WTC11 (cell line): ENCODE results near the gene NTN1. TPM values are rescaled to one million over a fixed set of nuclear protein-coding genes. Genes with fewer than 3 reads are reported as not detected.

Source experiments
- ATAC-seq: fragments of 200-7000 bp; cut with Tn5 transposase; 2 replicates; pipeline ENCODE4 v1.10.0; 2021; ENCODE audit warnings: mild to moderate bottlenecking, moderate library complexity
- CTCF ChIA-PET: fragments of 300-600 bp; sonication (Branson Sonifier 250); formaldehyde crosslinking; loops from one replicate; lab custom pipeline; 2021; ENCODE audit warnings: antibody characterized with exemption; lab: Charles Lee
- POLR2A ChIA-PET: fragments of 350-600 bp; sonication (Branson Sonifier 250); formaldehyde crosslinking; loops from one replicate; lab custom pipeline; 2021; ENCODE audit warnings: antibody characterized with exemption; lab: Charles Lee
- DNase-seq: peaks from one replicate; pipeline ENCODE4 v3.0.0; 2021; ENCODE audit warnings: low spot score
- H3K27ac Mint-ChIP-seq: 2 replicates; pipeline ENCODE4 v1.8.0; 2021; ENCODE audit warnings: mixed read lengths
- H3K27me3 Mint-ChIP-seq: 2 replicates; pipeline ENCODE4 v1.8.0; 2021; ENCODE audit warnings: low read depth, mild to moderate bottlenecking, moderate library complexity, mixed read lengths
- H3K36me3 Mint-ChIP-seq: 2 replicates; pipeline ENCODE4 v1.8.0; 2021; ENCODE audit warnings: mixed read lengths
- H3K4me1 Mint-ChIP-seq: 2 replicates; pipeline ENCODE4 v1.8.0; 2022; ENCODE audit warnings: mixed read lengths
- H3K4me3 Mint-ChIP-seq: 2 replicates; pipeline ENCODE4 v1.8.0; 2021; ENCODE audit warnings: mild to moderate bottlenecking, moderate library complexity, mixed read lengths
- H3K9me3 Mint-ChIP-seq: 2 replicates; pipeline ENCODE4 v1.8.0; 2021; ENCODE audit warnings: mixed read lengths
- AFF4 ChIP-seq: sonication (generic); formaldehyde crosslinking; IDR thresholded peaks from 2 replicates; pipeline ENCODE4 v1.8.1; 2023; ENCODE audit warnings: mild to moderate bottlenecking, missing genetic modification reagents, borderline replicate concordance
- ATF2 ChIP-seq: sonication (generic); formaldehyde crosslinking; IDR thresholded peaks from 2 replicates; pipeline ENCODE4 v1.8.1; 2022; ENCODE audit warnings: low read depth, missing genetic modification reagents, borderline replicate concordance
- ATF3 ChIP-seq: sonication (generic); formaldehyde crosslinking; conservative IDR thresholded peaks from 2 replicates; pipeline ENCODE4 v1.8.1; 2022; ENCODE audit warnings: mild to moderate bottlenecking, missing genetic modification reagents
- ATF6 ChIP-seq: sonication (generic); formaldehyde crosslinking; IDR thresholded peaks from 2 replicates; pipeline ENCODE4 v1.8.1; 2023; ENCODE audit warnings: mild to moderate bottlenecking, missing genetic modification reagents
- CDX4 ChIP-seq: fragments of 250-450 bp; sonication (Bioruptor Pico); IDR thresholded peaks from 2 replicates; pipeline ENCODE4 v1.9.0; 2021; ENCODE audit warnings: moderate library complexity, mild to moderate bottlenecking, inconsistent platforms, borderline replicate concordance
- EMX1 ChIP-seq: fragments of 250-450 bp; sonication (Bioruptor Pico); IDR thresholded peaks from 2 replicates; pipeline ENCODE4 v1.8.0; 2021; ENCODE audit warnings: mild to moderate bottlenecking
- FOXP1 ChIP-seq: sonication (generic); formaldehyde crosslinking; IDR thresholded peaks from 2 replicates; pipeline ENCODE4 v1.8.0; 2022; ENCODE audit warnings: missing genetic modification reagents, mild to moderate bottlenecking, moderate library complexity, borderline replicate concordance
- FOXP4 ChIP-seq: sonication (generic); formaldehyde crosslinking; IDR thresholded peaks from 2 replicates; pipeline ENCODE4 v1.8.0; 2022; ENCODE audit warnings: mild to moderate bottlenecking, missing genetic modification reagents
- GABPB1 ChIP-seq: sonication (generic); formaldehyde crosslinking; IDR thresholded peaks from 2 replicates; pipeline ENCODE4 v1.8.1; 2023; ENCODE audit warnings: mild to moderate bottlenecking, missing genetic modification reagents
- JUN ChIP-seq: sonication (generic); formaldehyde crosslinking; IDR thresholded peaks from 2 replicates; pipeline ENCODE4 v1.8.0; 2023; ENCODE audit warnings: mild to moderate bottlenecking, missing genetic modification reagents
- PRDM15 ChIP-seq: sonication (generic); formaldehyde crosslinking; IDR thresholded peaks from 2 replicates; pipeline ENCODE4 v1.8.0; 2022; ENCODE audit warnings: missing genetic modification reagents
- SMAD4 ChIP-seq: sonication (generic); formaldehyde crosslinking; IDR thresholded peaks from 2 replicates; pipeline ENCODE4 v1.8.0; 2022; ENCODE audit warnings: mild to moderate bottlenecking, missing genetic modification reagents
- SOX15 ChIP-seq: fragments of 250-450 bp; sonication (Bioruptor Pico); IDR thresholded peaks from 2 replicates; pipeline ENCODE4 v1.9.0; 2021; ENCODE audit warnings: mild to moderate bottlenecking
- SP1 ChIP-seq: sonication (generic); formaldehyde crosslinking; conservative IDR thresholded peaks from 2 replicates; pipeline ENCODE4 v1.8.1; 2022; ENCODE audit warnings: missing genetic modification reagents
- USF1 ChIP-seq: sonication (generic); formaldehyde crosslinking; IDR thresholded peaks from 2 replicates; pipeline ENCODE4 v1.8.0; 2022; ENCODE audit warnings: mild to moderate bottlenecking, missing genetic modification reagents
- USF2 ChIP-seq: sonication (generic); formaldehyde crosslinking; IDR thresholded peaks from 2 replicates; pipeline ENCODE4 v1.8.1; 2023; ENCODE audit warnings: mild to moderate bottlenecking, missing genetic modification reagents, moderate library complexity
- ZNF317 ChIP-seq: sonication (generic); formaldehyde crosslinking; IDR thresholded peaks from 2 replicates; pipeline ENCODE4 v1.8.1; 2023; ENCODE audit warnings: low read depth, mild to moderate bottlenecking, moderate library complexity, missing genetic modification reagents, borderline replicate concordance
- ZNF396 ChIP-seq: fragments of 250-450 bp; sonication (Bioruptor Pico); IDR thresholded peaks from 2 replicates; pipeline ENCODE4 v1.8.0; 2021; ENCODE audit warnings: mild to moderate bottlenecking, moderate library complexity, borderline replicate concordance
- total RNA-seq: library from RNA; stranded (reverse); gene quantifications from 3 replicates; pipeline ENCODE4 v1.2.3, GENCODE V29; 2021

NTN1 gene
- total RNA-seq, 1 experiment from 2014 or later: 5.5 TPM

- no peak for DNase-seq
- Mint-ChIP-seq H3K27me3 (no peaks in the 10 kb centered on the region), H3K9me3 (no peaks in the 10 kb centered on the region), H3K36me3 (no peaks in the 10 kb centered on the region), H3K4me3 (no peak overlapping the region), H3K4me1 (peaks cover 36% of the 10 kb centered on the region), H3K27ac (peak overlapping the region; percentile 54; the same call in 1 of the 2 replicates)
- POLR2A ChIA-PET: no interaction called here
- CTCF ChIA-PET: interaction anchor here (0.8 kb wide), 1 partner anchor 21 kb away, joined by 3 read pairs; no protein-coding TSS in a partner anchor
- ATAC-seq: 0 out of 2 replicates have a peak, but pooled peaks have one; percentile 18
- TF ChIP-seq JUN (CRISPR knock-in tag): no peak
- no peak for TF ChIP-seq ATF6
- no peak for TF ChIP-seq SMAD4 (CRISPR knock-in tag)
- no peak for TF ChIP-seq ATF3 (CRISPR knock-in tag)
- no peak for TF ChIP-seq AFF4
- no peak for TF ChIP-seq FOXP4 (CRISPR knock-in tag)
- no peak for TF ChIP-seq SP1
- TF ChIP-seq SOX15 (CRISPR knock-in tag): no peak
- no peak for TF ChIP-seq EMX1 (CRISPR knock-in tag)
- TF ChIP-seq GABPB1 (CRISPR knock-in tag): no peak
- TF ChIP-seq ATF2 (CRISPR knock-in tag): no peak
- TF ChIP-seq FOXP1 (CRISPR knock-in tag): no peak
- no peak for TF ChIP-seq PRDM15
- no peak for TF ChIP-seq ZNF317 (CRISPR knock-in tag)
- TF ChIP-seq ZNF396 (CRISPR knock-in tag): no peak
- TF ChIP-seq USF2 (CRISPR knock-in tag): no peak
- TF ChIP-seq CDX4 (CRISPR knock-in tag): no peak
- no peak for TF ChIP-seq USF1 (CRISPR knock-in tag)
These were observed 240.0 kb downstream of the NTN1 start for GRCh38 chr17:9261081-9262012.
